HCT116 (cell line): Measurements from ENCODE around the gene MOK. TPM values are rescaled to one million over a fixed set of nuclear protein-coding genes. Genes with fewer than 3 reads are reported as not detected.

Source experiments
- ATAC-seq: fragments of 200-7000 bp; cut with Tn5 transposase; 2 replicates; pipeline ENCODE4 v1.9.1; 2020; ENCODE audit warnings: mild to moderate bottlenecking, moderate library complexity
- BruUV-seq: library from RNA; stranded (reverse); fragments of 400-500 nt; replicated peaks from 2 replicates; lab custom pipeline; 2021; lab: Mats Ljungman, UMichigan
- CTCF ChIA-PET: fragments of 300-600 bp; sonication (Branson Sonifier 250); formaldehyde crosslinking; loops from one replicate; lab custom pipeline; 2021; ENCODE audit warnings: antibody characterized with exemption; lab: Charles Lee
- POLR2A ChIA-PET: fragments of 300-600, 350-600 bp; sonication (Branson Sonifier 250); formaldehyde crosslinking; loops from one replicate; lab custom pipeline; 2021; ENCODE audit warnings: antibody characterized with exemption; lab: Charles Lee
- RAD21 ChIA-PET, 2 experiments: fragments of 300-600 bp; sonication (Branson Sonifier 250); formaldehyde crosslinking; loops; one replicate each; lab custom pipeline; 2023; ENCODE audit warnings: low total read pairs in 2 of 2; ENCODE audit not compliant: uncharacterized antibody in 2 of 2, unreplicated experiment in 2 of 2, low non-redundant PET in 1 of 2; lab: Charles Lee
- DNase-seq: peaks from one replicate; pipeline ENCODE4 v3.0.0-alpha.2; 2010; ENCODE audit warnings: low read depth, low spot score
- H2AFZ ChIP-seq: fragments of 200-600 bp; shearing (Covaris generic), sonication (generic); 2 replicates; pipeline ENCODE4 v1.6.1; 2017; ENCODE audit warnings: low read depth, mixed run types, mixed read lengths, antibody characterized with exemption, low read length; ENCODE audit not compliant: poor library complexity, severe bottlenecking
- H3K27ac ChIP-seq: 2 replicates; pipeline ENCODE4 v1.5.1; 2012; ENCODE audit warnings: low read depth, low read length
- H3K27me3 ChIP-seq: fragments of 200-600 bp; sonication (generic); 2 replicates; pipeline ENCODE4 v1.6.1; 2016; ENCODE audit warnings: mixed run types, low read length, mixed read lengths; ENCODE audit not compliant: insufficient read depth
- H3K36me3 ChIP-seq, 2 experiments: fragments of 200-500 bp in 1 of 2; fragments of 200-600 bp in 1 of 2; sonication (Bioruptor generic) in 1 of 2; sonication (generic) in 1 of 2; 2 replicates each; pipeline versions ENCODE4 v1.5.1 to v1.6.1; 2014 to 2016; ENCODE audit warnings: low read length in 2 of 2, inconsistent platforms in 1 of 2, mixed read lengths in 1 of 2, mixed run types in 1 of 2; ENCODE audit not compliant: insufficient read depth in 2 of 2, control insufficient read depth in 1 of 2
- H3K4me1 ChIP-seq, 2 experiments: fragments of 200-600 bp in 1 of 2; sonication (generic) in 1 of 2; 2 replicates each; pipeline versions ENCODE4 v1.5.1 to v1.6.1; 2012 to 2017; ENCODE audit warnings: low read length in 2 of 2, inconsistent platforms in 1 of 2, mild to moderate bottlenecking in 1 of 2, mixed read lengths in 1 of 2, mixed run types in 1 of 2, moderate library complexity in 1 of 2; ENCODE audit not compliant: insufficient read depth in 2 of 2, control insufficient read depth in 1 of 2
- H3K4me2 ChIP-seq: fragments of 200-600 bp; sonication (generic); 2 replicates; pipeline ENCODE4 v1.6.1; 2017; ENCODE audit warnings: mixed run types, low read length, mixed read lengths
- H3K4me3 ChIP-seq, 2 experiments: fragments of 200-600 bp in 1 of 2; sonication (generic) in 1 of 2; replicated peaks in 1 of 2; 2 replicates each; pipeline ENCODE4 v1.5.1; 2011 to 2016; ENCODE audit warnings: low read length in 2 of 2, control low read depth in 1 of 2, low read depth in 1 of 2, mild to moderate bottlenecking in 1 of 2, mixed read lengths in 1 of 2, mixed run types in 1 of 2
- H3K79me2 ChIP-seq: fragments of 200-600 bp; sonication (generic); 2 replicates; pipeline ENCODE4 v1.6.1; 2017; ENCODE audit warnings: mild to moderate bottlenecking, mixed run types, low read length, moderate library complexity, mixed read lengths; ENCODE audit not compliant: insufficient read depth
- H3K9ac ChIP-seq: fragments of 200-600 bp; sonication (generic); 2 replicates; pipeline ENCODE4 v1.6.1; 2016; ENCODE audit warnings: low read length, mixed read lengths
- H3K9me2 ChIP-seq: fragments of 200-600 bp; sonication (generic), shearing (Covaris generic); 2 replicates; pipeline ENCODE4 v1.6.1; 2017; ENCODE audit warnings: mixed run types, mild to moderate bottlenecking, moderate library complexity; ENCODE audit not compliant: insufficient read depth
- H3K9me3 ChIP-seq, 2 experiments: fragments of 200-500 bp in 1 of 2; fragments of 200-600 bp in 1 of 2; sonication (Bioruptor generic) in 1 of 2; sonication (generic) in 1 of 2; 2 replicates each; pipeline ENCODE4 v1.6.1; 2014 to 2017; ENCODE audit warnings: low read length in 2 of 2, mixed read lengths in 2 of 2, inconsistent platforms in 1 of 2, low read depth in 1 of 2, mild to moderate bottlenecking in 1 of 2, mixed run types in 1 of 2, moderate library complexity in 1 of 2; ENCODE audit not compliant: control insufficient read depth in 1 of 2, insufficient read depth in 1 of 2
- H4K20me1 ChIP-seq: fragments of 200-600 bp; sonication (generic), shearing (Covaris generic); 2 replicates; pipeline ENCODE4 v1.6.1; 2017; ENCODE audit warnings: mixed run types, mild to moderate bottlenecking, moderate library complexity; ENCODE audit not compliant: insufficient read depth
- ATF3 ChIP-seq: IDR thresholded peaks from 2 replicates; pipeline ENCODE4 v1.6.1; 2012
- EGR1 ChIP-seq: IDR thresholded peaks from 2 replicates; pipeline ENCODE4 v1.6.1; 2012; ENCODE audit warnings: low read depth
- EZH2 ChIP-seq: fragments of 200-600 bp; sonication (generic); IDR thresholded peaks from 2 replicates; pipeline ENCODE4 v1.6.1; 2017; ENCODE audit warnings: antibody characterized with exemption, mixed run types
- FOSL1 ChIP-seq: IDR thresholded peaks from 2 replicates; pipeline ENCODE4 v1.6.1; 2012; ENCODE audit warnings: low read depth
- intact Hi-C: fragments of 100-400 bp; cut with micrococcal nuclease; formaldehyde crosslinking; loops from 2 replicates; pipeline ENCODE4 v1.10.0; 2022
- total RNA-seq: library from RNA; stranded (reverse); gene quantifications from one replicate; pipeline ENCODE4 v1.2.1, GENCODE V29; 2021; ENCODE audit not compliant: unreplicated experiment
- TF ChIP-seq, protein P1 (sequence below), 3 experiments: fragments of 200-600 bp in 1 of 3; sonication (generic) in 1 of 3; IDR thresholded peaks in 2 of 3; conservative IDR thresholded peaks in 1 of 3; 2 replicates each; pipeline ENCODE4 v1.5.1; 2012 to 2017; ENCODE audit warnings: low read depth in 2 of 3, low read length in 2 of 3, antibody characterized with exemption in 1 of 3, borderline replicate concordance in 1 of 3, control low read depth in 1 of 3, mild to moderate bottlenecking in 1 of 3, mixed read lengths in 1 of 3, mixed run types in 1 of 3, moderate library complexity in 1 of 3; ENCODE audit not compliant: insufficient read depth in 1 of 3

MOK gene
- total RNA-seq, 1 experiment from 2014 or later = 9.4 TPM

DNA sequence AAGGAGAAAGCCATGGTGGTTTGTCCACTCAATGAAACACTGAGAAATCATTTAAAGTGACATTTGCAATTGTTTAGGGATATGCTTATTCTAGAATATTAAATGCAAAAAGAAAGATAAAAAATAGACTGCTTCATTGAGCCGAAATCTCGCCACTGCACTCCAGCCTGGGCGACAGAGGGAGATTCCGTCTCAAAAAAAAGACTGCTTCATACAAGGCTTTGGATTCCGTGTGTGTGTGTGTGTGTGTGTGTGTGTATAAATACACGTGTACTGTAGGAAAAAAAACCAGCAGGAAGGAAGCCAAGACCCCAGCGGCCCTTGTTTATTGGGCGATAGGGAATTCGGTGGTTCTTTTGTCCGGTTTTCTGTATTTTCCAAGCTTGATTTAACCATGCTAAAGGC is 11.4 kb upstream of the MOK start:
- BruUV-seq = no TSS peak
- Histone ChIP-seq H3K36me3 (no peaks in the 10 kb centered on the region), H3K4me1 (peaks cover 37 to 64% of the 10 kb centered on the region in 2 experiments), H3K9me2 (no peaks in the 10 kb centered on the region), H3K4me3 (peak overlapping the region; percentile 38 to 45), H4K20me1 (no peaks in the 10 kb centered on the region), H2AFZ (peak overlapping the region; percentile 86), H3K9ac (peak overlapping the region; percentile 40; the same call in 1 of the 2 replicates), H3K27ac (peak overlapping the region; percentile 71), H3K79me2 (peaks cover 15% of the 10 kb centered on the region), H3K27me3 (no peaks in the 10 kb centered on the region), H3K4me2 (peak overlapping the region; percentile 76), H3K9me3 (no peaks in the 10 kb centered on the region)
- RAD21 ChIA-PET = interaction anchor here in 1 of 2 experiments (0.6 kb wide), 1 partner anchor 1075 kb away, joined by 4 read pairs; no protein-coding TSS in a partner anchor
- ATAC-seq (no peak), DNase-seq (no peak)
- POLR2A ChIA-PET = interaction anchor here (0.6 kb wide), 2 partner anchors 74 to 351 kb away, joined by 3 read pairs; no protein-coding TSS in a partner anchor
- intact Hi-C loops = no loop called here
- CTCF ChIA-PET = interaction anchor here (0.7 to 2.2 kb wide), 6 partner anchors 8 to 270 kb away, joined by 3 to 6 read pairs (median 4); partner anchors contain the start of gene MOK
- TF ChIP-seq EZH2 (no peak), FOSL1 (no peak), ATF3 (no peak)
- TF ChIP-seq, protein P1, sequence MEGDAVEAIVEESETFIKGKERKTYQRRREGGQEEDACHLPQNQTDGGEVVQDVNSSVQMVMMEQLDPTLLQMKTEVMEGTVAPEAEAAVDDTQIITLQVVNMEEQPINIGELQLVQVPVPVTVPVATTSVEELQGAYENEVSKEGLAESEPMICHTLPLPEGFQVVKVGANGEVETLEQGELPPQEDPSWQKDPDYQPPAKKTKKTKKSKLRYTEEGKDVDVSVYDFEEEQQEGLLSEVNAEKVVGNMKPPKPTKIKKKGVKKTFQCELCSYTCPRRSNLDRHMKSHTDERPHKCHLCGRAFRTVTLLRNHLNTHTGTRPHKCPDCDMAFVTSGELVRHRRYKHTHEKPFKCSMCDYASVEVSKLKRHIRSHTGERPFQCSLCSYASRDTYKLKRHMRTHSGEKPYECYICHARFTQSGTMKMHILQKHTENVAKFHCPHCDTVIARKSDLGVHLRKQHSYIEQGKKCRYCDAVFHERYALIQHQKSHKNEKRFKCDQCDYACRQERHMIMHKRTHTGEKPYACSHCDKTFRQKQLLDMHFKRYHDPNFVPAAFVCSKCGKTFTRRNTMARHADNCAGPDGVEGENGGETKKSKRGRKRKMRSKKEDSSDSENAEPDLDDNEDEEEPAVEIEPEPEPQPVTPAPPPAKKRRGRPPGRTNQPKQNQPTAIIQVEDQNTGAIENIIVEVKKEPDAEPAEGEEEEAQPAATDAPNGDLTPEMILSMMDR (IDR thresholded peaks at IDR 0.05 in 2 of 3, conservative IDR thresholded peaks at IDR 0.05 in 1 of 3; ENCODE audit: borderline replicate concordance in 1 of 3, insufficient read depth in 1 of 3, low read depth in 2 of 3, low read length in 2 of 3) = no peak

- H4K20me1 ChIP-seq = no peaks in the 10 kb centered on the region
- no peak overlapping the region for H3K9ac ChIP-seq
- no TSS peak for BruUV-seq
- H2AFZ ChIP-seq = no peak overlapping the region
- peak overlapping the region; percentile 98 for H3K4me2 ChIP-seq
- ChIA-PET POLR2A (no interaction called here), CTCF (interaction anchor here (0.6 to 1.4 kb wide), 4 partner anchors 10 to 252 kb away, joined by 3 to 5 read pairs (median 3); partner anchors contain the start of gene MOK), RAD21 (interaction anchor here in 1 of 2 experiments (1.4 kb wide), 1 partner anchor 78 kb away, joined by 3 read pairs; no protein-coding TSS in a partner anchor)
- no peak for TF ChIP-seq EGR1
- peaks cover 2% of the 10 kb centered on the region for H3K79me2 ChIP-seq
- no peak for DNase-seq
- H3K9me2 ChIP-seq = no peaks in the 10 kb centered on the region
- no peaks in the 10 kb centered on the region for H3K27me3 ChIP-seq
- H3K27ac ChIP-seq = no peak overlapping the region
- no peaks in the 10 kb centered on the region for H3K36me3 ChIP-seq
- no peaks in the 10 kb centered on the region for H3K9me3 ChIP-seq
- intact Hi-C loops = loop anchor here (2.0 kb wide), 3 partner anchors 176 to 354 kb away; partner anchors contain the start of gene WDR20
- no peak overlapping the region for H3K4me3 ChIP-seq
- no peak for ATAC-seq
- peaks cover 30 to 53% of the 10 kb centered on the region in 2 experiments for H3K4me1 ChIP-seq
These were observed 10.2 kb upstream of the MOK start for GRCh38 chr14:102315121-102315520.
